Muscle of arm (tissue), 12 donors: ENCODE results near the gene FGF19. TPM values are rescaled to one million over a fixed set of nuclear protein-coding genes. Genes with fewer than 3 reads are reported as not detected.
"Not testable (repeated sequence)": the region's sequence is repeated elsewhere in the genome, so short reads cannot be mapped to it uniquely, and the experiment has no call there.

Experiments
- DNase-seq: peaks from one replicate; pipeline ENCODE4 v3.0.0-alpha.2; 2013
- polyA plus RNA-seq, 12 donors: library from polyadenylated mRNA; unstranded; fragments of 120-200 nt; gene quantifications; one replicate each; pipeline ENCODE4 v1.2.1, GENCODE V29; 2013; ENCODE audit not compliant: insufficient read length in 12 of 12

Gene FGF19
- polyA plus RNA-seq, 12 donors = 0.53 to 5.2 (median 1.1) TPM; not detected in 2

GRCh38 chr11:69696749-69697468 lies 6.9 kb downstream of the FGF19 start:
- no peak for DNase-seq

- DNase-seq = not testable (repeated sequence)
These were observed 7.8 kb downstream of the FGF19 start for GRCh38 chr11:69695995-69696394.

GRCh38 chr11:69695581-69695980 lies 8.2 kb downstream of the FGF19 start:
- DNase-seq = no peak

GRCh38 chr11:69694781-69695180 lies 9.0 kb downstream of the FGF19 start:
- DNase-seq = no peak

DNA sequence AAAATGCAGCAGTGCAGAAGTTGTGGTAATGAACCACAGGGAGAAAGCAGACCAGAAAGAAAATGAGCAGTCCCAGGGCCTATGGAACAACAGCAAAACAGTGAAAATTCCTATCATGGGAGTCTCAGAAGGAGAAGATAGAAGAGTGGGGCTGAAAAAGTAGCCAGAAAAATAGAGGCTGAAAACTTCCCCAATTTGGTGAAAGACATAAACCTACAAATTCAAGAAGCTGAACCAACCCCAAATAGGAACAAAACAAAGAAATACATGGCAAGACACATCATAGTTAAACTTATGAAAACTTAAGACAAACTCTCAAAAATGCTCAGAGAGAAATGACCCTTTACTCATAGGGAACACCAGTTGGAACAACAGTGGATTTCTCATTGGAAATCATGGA lies 11.4 kb downstream of the FGF19 start:
- no peak for DNase-seq

DNA sequence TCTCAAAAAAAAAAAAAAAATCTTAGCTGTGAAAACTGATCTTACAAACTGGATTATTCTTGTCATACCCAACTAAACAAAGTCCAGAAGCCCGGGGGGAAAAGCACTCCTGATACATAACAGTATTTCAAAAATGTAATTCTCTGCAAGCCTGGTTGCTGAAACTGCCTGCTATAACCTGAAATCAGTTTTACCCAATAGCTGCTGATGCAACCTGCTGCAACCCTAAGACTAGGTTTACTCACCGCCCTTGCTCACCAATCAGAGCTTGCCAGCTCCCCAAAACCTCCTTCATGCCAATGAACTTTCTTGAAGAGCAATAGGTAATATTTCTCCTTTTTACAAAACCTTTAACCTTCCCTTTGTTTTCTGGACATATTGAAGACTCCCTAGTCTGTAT lies 12.4 kb downstream of the FGF19 start:
- no peak for DNase-seq

DNA sequence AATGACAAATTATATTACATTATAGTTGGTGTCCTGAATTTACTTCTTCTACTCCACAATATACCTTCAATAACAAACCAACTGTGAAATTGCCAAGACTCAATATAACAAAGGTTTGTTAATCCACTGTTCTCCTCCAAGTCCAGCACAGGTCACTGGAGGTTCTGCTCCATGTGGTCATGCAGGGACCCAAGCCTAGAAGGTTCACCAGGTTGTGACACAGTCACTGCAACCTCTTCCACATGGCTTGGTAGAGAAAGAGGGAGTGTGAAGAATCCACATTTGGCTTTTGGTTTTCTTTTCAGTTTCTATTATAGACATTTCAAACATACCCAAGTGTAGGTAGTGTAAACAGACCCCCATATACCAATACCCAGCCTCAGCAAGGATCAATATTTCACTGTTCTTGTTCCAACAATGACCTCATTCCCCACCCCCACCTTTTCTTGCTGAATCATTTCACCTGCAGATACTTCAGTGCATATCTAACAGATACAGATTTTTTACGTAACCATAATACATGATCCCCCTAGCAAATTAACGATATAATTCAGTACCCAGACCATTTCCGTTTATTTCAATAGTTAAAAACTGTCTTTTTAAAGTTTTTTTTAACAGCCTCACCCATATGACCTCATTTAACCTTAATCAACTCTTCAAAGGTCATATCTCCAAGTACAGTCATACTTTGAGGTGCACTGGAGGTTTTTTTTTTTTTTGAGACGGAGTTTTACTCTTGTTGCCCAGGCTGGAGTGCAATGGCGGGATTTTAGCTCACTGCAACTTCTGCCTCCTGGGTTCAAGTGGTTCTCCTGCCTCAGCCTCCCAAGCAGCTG lies 14.1 kb downstream of the FGF19 start:
- DNase-seq = no peak

GRCh38 chr11:69687969-69688771 lies 15.7 kb downstream of the FGF19 start:
- not testable (repeated sequence) for DNase-seq

DNA sequence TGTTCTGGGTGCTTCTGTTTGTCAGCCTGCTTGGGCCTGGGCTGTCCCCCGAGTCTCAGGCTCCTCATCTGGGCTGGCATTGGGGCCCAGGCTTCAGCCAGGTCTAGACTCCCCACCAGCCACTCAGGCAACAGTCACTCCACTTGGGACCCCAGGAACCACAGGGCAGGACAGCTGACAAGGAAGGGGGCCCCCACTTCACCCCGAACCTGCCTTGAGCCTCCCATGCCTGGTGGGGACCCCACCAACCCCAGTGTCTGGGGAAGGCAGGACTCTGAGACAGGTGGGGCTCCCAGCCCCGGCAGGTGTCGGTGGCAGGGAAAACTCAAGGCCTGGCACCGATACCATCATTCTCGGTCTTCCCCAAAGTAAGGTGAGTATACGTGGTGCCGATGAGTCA lies 17.0 kb downstream of the FGF19 start:
- no peak for DNase-seq

GRCh38 chr11:69686452-69686851 lies 17.4 kb downstream of the FGF19 start:
- DNase-seq = no peak

- no peak for DNase-seq
These were observed 18.5 kb downstream of the FGF19 start for GRCh38 chr11:69685348-69685747.

DNA sequence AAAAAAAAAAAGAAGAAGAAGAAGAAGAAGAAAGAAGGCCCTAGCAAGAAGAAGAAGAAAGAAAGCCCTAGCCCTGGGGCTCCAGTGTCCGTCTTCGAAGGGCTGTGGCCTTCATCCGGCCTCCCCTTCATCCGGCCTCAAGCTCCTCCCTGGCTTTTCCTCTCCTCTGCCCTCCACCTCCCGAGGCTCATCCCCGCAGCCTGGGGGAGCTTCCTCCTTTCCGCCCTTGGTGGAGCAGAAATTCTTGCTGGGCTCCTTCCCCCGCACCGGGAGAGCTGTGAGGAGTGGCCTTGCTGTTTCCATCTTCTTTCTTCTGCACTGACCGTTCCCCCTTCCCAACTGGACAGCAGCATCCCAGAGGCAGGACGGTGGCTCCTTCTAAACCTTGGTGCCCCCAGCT lies 19.2 kb downstream of the FGF19 start:
- no peak for DNase-seq

- DNase-seq = no peak
These were observed 20.0 kb downstream of the FGF19 start for GRCh38 chr11:69683764-69684333.

DNA sequence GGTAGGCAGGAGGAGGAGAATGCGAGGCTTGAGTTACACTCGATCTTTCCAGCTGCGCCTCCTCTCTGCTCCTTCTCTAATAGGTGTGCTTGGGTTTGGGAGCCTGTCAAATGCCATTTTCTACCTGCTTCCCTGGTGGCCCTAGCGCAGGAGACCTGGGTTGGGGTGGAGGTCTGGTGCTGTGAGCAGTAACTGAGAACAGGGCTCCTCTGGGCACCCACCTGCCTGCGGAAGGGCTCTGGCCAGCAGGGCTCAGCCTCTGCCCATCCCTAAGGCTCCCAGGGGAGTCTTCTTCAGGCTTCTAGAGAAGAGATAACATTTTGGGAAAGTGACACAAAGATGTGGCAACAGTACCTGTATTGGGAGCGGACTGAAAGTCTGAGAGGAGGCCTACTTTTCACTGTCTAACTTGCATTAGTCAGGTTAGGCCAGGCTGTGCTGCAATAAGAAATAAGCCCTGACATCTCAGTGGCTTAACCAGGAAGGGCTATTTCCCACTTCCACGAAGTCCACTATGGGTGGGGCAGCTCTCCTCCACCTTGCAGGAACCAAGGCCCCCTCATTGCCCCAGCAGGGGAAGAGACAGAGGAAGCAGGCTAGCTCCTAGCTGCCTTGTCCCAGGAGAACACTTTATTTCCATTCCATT lies 21.0 kb downstream of the FGF19 start:
- DNase-seq = no peak

- DNase-seq = no peak
These were observed 21.6 kb downstream of the FGF19 start for GRCh38 chr11:69682221-69682620.

DNA sequence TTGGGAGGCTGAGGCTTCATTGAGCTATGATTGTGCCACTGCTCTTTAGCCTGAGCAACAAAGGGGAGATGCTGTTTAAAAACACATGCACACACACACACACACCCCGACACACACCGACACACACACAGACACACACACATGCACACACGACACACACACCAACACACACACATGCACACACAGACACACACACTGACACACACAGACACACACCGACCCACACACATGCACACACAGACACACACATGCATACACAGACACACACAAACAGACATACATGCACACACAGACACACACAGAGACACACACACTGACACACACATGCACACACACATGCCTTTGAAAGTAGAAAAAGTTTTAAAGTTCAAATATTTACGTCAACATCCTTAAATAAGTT lies 23.1 kb downstream of the FGF19 start:
- DNase-seq = no peak

DNA sequence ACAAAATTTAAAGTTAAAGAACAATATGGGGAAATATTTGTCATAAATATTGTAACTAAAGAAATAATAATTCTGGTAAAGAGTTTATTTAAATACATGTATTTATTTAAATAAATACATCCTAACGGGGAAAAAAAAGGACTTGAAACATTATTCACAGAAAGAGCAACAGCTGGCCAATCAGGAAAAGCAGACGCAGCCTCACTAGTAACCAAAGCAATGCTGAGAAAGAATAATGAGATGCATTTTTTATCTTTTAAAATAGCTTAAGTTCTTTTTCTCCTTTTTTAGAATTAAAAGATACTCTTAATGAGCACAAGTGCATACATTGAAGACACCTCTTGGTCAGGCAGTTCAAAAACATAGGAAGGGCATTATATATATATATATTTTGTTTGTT lies 26.1 kb downstream of the FGF19 start:
- no peak for DNase-seq

- peak; percentile 97 for DNase-seq
These were observed 28.7 kb downstream of the FGF19 start, which contains the start of gene LTO1 for GRCh38 chr11:69674886-69675714. Gene LTO1, minus strand, starts transcription at chr11:69675353. Its CDS starts 114 bp downstream, at chr11:69675239.

DNA sequence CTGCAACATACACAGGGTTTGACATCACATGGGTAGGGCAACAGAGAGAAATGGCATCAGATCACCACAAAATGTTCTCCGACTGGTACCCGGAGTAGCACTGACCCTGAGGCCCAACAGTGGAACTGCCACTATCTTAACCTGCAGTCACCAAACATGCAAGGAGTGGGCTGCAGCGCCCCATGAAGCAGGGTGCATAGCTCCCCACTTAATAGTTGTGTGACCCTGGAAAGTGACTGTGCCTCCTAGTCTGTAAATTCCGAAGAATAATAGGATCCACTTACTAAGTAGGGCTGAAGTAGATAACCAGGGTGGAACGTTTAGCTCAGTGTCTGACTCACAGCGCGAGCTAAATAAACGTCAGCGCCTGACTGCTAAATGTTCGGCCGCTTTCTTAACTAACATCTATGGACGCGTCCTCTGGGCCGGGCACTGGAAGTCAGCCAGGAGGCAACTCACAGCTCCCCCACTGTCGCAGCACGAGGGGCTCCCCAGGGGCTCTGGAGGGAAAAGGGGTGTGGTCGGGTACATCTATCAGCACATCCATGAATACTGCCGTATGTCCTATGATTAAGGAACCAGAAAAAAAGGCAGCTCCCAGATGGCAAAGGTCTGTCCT lies 29.4 kb downstream of the FGF19 start:
- no peak for DNase-seq
